ENCODE data around the gene ADAMTS16.

Gene ADAMTS16

DNA sequence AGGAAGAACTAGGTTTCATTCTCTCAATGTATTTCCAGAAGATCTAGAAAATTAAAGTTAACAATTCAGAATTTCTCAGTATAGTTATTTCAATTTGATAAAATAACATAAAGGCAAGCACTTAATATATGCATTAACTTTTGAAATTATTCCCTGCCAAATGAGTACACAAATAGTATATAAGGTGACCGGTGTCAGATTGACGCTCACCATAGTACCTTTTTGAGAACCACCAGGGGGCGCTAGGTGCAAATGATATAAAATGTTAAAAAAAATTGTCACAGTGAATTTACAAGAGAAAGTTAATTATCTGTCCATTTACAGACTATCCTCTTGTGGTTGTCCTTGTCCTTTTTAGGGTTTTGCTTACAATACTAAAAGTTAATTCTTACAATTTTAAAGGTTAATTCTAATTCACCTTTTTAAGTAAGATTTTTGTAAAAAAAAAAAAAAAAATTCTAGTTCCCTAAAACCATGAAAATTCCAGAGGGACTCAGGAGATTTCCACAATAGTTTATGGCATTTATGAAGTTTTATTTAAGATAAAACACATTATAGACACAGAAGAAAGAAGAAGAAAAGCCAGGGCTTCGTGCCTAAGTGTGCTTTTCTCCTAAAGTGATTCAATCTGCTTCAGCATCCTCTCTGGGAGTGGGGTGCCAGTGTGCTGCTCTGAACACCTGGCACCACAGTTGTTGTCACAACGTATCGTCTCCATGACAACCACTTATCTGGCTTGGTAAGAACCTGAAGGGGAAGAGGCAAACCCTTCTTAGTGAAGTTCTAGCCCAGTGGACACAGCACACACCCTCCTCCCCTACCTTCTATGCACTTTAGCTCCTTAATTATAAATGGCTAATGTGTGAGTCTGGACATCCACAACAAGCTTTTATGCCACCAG, 1.7 kb downstream of the ADAMTS16 start:
- DNase-seq (ENCODE audit: low read depth): peak; percentile 27

DNA sequence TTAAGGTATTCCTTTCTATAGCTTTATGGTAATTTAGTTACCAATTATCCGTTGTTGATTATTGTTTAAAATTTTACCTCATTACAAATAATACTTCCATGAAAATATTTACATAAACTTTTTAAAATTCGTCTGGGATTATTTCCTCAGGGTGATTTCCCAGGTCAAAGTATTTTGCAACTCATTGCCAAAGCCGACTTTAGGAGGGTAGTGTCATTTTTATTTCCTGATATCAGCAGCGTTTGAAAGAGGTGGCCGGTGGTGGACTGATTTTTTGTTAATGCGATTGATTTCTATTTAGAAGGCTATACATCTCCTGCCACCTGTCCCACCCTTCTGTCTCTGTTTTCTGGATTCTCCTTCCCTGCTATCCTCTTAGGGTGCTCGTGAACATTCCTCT, 4.3 kb downstream of the ADAMTS16 start:
- no peak for DNase-seq (ENCODE audit: low read depth)

DNA sequence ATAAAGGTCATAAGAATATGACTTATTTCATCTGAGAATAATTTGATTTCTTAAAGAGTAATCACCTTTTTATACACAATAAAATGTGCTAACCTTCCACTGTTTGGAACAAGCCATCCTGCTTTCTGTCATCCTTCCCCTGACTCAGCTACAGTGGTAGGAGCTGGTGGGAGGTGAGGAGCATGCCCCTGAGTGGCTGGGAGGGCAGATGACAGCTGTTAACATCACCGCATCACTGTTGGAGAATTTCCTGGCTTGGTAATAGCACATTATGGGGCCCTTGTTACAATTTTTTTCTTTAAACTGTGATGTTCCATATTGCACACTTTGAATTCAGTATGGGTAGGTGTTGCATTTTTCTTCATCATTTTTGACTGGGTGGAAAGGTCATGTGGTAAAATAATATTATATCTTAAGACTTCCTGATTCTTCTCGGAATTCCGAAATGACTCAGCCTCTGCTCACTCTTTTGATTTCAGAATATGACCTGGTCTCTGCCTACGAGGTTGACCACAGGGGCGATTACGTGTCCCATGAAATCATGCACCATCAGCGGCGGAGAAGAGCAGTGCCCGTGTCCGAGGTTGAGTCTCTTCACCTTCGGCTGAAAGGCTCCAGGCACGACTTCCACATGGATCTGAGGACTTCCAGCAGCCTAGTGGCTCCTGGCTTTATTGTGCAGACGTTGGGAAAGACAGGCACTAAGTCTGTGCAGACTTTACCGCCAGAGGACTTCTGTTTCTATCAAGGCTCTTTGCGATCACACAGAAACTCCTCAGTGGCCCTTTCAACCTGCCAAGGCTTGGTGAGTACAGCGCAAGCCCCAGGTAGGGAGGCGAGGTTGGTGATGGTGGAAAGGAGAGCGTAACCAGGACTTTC, 5.8 kb downstream of the ADAMTS16 start:
- no peak for DNase-seq (ENCODE audit: low read depth)

DNA sequence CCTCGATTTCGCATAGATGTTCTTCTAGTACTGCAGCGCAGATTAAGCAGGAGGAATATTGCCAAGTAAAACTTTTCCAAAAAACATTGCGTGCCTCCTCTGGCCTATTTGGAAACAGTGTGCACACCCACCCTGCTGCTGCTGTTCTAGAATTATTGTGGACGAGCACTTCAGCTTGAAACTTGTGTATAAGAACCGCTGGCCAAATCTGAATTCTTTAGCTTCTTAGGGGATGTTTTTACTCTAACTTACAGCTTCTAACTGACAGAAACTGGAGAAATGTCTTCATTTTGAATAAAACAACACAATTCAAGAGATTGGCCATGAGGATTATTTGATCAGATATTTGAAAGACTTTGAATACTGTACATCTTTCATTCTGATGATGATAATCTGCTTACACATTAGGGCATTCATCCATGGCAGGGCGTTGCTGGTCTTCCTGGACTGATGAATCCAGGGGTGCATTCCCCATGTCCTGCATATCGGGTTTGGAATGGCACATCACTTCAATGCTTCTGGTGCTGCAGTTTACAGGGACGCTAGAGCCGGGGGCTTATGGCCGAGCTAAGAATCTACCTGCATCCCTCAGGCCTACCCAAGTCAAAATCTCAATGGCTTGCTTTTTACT, 6.5 kb downstream of the ADAMTS16 start:
- no peak for DNase-seq (ENCODE audit: low read depth)

DNA sequence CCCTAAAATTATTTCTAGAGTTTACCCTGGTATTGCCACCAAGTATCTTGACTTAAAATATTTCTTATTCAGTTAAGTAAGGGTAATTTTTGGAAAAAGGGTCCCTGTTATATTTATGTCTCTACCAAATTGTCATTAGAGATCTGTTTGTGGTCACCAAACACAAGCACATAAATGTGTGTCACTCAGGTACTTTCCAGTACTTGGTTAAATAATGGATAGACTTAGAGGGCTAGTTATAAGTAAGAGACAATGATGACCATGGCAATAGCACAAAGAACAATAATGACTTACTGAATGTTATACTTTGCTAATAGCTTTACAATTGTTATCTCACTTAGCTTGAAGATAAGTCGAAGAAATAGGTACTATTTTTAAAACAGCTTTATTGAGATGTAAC, 9.0 kb downstream of the ADAMTS16 start:
- no peak for DNase-seq (ENCODE audit: low read depth)

DNA sequence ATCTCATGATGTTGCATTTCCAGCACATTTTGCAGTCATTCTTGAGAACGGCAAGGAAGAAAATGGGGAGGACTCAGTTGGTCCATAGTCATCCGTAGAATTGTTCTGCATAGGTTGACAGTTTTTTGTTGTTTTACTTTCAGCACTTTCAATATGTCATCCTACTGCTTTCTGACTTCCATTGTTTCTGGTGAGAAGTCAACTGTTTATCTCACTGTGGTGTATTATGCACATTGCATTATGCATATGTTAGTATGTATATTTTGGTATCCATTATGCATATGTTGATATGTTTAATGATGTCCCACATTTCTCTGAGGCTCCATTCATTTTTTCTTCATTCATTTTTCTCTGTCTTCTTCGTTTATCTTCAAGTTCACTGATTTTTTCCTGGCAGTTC, 10.5 kb downstream of the ADAMTS16 start:
- no peak for DNase-seq (ENCODE audit: low read depth)

DNA sequence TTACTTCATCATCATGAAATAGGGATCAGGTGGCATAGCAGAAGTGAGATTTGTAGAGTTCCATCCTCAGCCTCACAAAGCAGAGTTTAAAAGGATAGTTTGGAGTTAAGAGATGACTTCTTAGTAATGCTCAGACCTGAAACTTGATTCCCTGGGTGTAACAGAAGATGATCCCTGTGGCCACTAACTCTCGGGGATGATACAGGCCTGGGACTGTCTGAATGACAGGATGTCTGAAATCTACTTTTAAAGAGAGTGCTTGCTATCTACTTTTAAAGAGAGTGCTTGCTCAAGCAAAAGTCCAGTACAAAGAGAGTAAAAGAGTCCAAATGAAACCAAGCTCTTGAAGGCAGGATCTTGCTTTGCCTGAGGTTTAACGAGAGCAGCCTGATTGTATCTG, 14.6 kb downstream of the ADAMTS16 start:
- DNase-seq (ENCODE audit: low read depth): no peak

DNA sequence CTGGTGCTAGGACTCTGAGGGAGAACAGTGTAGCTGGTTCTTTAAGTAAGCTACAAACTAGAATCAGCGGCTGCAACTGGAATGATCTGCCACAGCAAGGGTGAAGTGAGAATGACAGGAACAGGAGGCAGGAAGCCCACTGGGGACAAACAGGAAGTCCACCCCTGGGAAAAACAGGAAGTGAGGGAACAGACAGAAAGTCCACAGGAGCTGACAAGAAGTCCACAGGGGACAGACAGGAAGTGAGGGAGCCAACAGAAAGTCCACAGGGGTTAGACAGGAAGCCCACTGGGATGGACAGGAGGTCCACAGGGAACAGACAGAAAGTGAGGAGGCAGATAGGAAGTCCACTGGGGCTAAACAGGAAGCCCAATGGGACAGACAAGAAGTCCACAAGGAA, 15.5 kb downstream of the ADAMTS16 start:
- no peak for DNase-seq (ENCODE audit: low read depth)

DNA sequence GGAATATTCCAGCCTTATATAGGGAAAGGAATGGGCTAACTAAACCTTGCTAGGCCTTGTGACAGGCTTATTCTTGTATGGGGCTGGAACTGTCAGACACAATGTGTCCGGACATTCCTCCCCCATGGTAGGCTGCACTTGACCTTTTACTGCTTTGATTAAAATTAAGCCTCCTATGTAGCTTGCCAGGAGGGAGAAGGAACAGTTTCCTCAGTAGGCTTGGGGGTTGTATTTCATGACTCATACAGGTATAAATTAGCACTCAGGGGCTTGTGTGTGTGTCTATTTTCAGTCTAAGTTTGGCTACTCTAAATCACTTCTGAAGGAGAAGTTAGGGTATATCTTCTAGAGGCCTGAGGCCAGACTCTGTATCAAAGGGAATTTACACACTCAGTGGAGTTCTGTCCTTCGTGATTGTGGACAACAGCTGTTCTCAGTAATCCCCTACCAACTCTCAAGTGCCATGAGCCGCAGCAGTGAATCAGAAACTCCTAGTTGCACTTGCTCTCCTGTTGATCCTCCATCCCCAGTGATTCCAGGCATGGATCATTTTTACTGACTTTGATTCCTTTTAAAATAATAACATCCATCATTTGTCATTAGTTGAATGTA, 16.4 kb downstream of the ADAMTS16 start:
- no peak for DNase-seq (ENCODE audit: low read depth)

DNA sequence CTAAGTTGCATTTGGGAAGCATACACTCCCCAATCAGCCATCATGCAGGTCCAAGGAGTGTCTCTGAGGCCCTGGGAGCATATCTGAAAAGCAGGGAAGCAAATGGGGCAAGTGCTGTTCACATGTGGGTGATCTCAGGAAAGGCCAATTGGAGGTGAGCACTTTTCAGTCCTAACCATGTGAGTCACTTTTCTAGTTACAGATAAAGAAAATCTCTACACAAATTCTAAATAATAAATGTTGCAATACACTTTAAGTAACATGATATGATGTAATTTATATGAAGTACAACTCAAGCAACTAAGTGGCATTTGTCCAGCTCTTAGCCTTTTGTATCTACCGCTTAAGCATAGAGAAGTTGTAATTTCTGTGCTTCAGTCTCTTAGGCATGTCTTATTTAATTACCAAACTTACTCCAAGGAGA, 18.4 kb downstream of the ADAMTS16 start:
- DNase-seq (ENCODE audit: low read depth): no peak

DNA sequence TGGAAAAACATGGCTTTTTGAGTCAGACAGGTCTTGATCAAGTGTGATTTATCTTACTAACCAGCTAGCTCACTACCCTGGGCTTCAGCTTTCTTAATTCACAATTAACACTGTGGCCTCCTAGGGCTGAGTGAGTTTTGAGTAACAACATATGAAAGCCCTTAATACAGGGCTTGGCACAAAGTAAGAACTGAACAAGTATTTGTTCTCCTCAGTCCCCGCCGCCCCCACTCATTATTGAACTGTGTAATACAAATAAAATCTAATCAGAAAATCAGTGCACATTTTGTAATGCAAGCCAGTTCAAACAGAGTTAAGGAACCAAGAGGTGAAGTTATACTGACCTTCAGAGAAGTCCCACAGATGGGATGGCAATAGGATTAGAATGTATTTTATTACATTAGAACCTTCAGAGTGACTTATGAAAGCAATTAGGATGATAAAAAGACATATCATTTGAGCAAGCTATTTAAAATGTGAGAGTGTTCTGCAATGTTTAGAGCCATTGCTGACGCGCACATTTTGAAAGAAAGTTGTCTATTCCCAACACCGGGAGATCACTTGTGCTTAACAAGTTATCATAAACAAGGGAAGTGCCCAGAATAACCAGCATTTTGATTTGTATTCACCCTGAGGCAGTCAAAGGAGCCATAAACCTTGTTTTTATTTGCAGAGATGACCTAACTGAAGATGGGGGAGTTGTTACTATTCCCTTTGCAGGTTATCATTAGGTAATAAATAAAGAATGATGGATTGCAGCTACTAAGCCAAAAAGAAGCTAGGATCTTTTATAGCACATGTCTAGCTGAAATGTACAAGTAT, 19.4 kb downstream of the ADAMTS16 start:
- DNase-seq (ENCODE audit: low read depth): no peak

DNA sequence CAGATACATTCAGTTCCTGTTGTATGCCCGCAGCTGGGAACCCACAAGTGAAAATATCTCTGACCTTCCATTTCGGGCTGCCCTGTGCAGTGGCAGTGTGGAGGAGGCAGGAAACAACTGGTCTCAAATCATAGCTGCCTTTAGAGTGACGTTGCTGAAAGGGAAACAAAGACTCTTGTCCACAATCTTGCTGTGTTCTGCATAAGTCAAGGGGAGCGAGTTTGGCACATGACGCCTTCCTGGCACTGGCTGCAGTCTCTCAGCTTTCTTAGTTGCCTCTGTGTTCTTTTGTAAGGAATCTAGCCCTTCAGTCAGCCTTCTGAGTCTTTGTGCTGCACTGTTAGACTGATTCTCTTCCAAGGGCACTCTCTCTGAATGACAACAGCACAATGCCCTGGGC, 24.0 kb downstream of the ADAMTS16 start:
- no peak for DNase-seq (ENCODE audit: low read depth)

DNA sequence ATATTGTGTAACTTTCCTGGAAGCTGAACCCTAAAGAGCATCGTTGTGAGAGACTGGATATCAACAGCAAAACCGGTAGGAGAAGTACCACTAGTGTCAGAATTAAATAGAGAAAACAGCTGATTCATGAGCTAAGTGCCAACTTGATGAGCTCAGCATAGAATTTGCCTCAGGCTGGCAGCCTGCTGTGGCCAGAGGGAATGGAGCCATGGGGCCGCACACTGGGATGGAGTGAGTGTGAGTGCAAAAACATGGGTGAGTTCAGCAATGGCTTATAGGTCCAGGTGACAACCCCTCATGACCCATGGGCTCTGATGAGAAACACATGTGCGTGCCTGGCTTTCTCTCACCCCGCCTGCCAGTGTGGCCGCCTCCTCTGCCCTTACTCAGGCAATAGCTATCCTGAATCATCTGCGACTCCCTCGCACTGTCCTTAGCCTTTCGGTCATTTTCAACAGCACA, 25.4 kb downstream of the ADAMTS16 start:
- no peak for DNase-seq (ENCODE audit: low read depth)

DNA sequence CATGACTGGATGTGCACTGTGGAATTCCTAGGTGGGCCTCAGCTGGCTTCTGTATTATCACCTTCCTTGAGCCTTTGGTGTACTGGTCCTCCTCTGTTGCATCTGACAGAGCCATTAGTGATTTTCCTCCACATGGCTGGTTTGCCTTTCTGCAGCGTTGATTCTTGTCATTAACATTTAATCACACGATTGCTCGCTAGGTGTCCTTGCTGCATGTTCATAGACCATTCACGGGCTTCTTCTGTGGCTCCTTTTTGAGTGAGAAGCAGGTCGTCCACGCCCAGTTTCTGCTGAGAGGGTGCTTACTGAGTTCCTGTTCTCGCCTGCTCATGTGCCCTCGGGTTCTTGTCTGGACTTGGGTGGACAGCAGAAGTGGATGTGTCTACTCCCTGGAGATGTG, 29.3 kb downstream of the ADAMTS16 start:
- no peak for DNase-seq (ENCODE audit: low read depth)

DNA sequence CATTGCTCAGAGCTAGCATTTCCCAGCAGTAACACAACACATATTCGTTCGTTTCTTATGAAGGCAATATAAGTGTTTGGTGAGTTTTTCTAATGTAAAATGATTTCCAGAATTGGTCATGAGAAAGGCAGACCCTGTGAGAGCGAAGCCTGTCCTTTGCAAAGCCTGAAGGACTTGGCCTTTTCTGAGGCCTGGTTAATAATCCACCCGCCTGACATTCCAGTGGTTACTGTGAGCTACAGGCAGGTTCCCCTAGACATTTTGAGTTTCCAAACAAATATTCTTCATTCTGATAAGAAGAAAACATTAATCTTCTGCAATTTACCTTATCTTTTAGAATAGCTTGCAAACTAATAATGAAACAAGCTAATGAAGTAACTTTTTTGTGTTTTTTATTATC, 38.0 kb downstream of the ADAMTS16 start:
- no peak for DNase-seq (ENCODE audit: low read depth)

DNA sequence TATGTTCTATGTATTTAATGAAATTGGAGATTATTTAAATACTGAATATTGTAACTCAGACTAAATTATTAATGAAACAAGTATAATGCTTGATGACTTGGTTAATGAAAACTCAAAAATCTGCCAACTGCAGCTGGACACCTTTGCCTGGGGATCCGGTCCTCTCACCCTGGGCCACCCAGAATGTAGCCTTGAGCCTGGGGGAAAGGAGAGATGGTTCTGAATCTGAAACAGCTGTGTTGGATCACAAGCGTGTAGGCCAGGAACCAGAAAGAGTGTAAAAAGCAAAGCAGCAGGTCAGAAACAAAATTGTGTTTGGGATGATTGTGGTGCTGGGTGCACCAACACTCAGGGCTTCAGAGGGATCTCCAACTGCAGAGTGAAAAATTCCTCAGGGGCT, 38.5 kb downstream of the ADAMTS16 start:
- no peak for DNase-seq (ENCODE audit: low read depth)

DNA sequence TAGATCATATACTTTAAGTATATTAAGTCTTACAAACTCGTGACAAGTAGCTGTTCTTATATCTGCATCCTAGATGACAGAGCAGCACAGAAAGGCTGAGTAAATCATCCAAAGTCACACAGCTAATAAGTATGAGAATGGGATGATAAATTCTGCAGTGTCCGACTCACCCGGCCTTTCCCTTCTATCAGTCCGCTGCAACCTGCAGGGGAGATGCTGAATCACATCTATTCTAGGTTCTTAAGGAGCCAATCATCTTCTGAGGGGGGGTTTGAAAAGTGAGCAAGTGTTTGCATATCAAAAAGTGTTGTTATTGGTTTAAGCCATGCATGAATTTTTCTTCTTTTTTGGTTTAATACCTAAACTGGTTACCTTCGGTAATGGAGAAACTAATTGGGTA, 38.9 kb downstream of the ADAMTS16 start:
- DNase-seq (ENCODE audit: low read depth): no peak

DNA sequence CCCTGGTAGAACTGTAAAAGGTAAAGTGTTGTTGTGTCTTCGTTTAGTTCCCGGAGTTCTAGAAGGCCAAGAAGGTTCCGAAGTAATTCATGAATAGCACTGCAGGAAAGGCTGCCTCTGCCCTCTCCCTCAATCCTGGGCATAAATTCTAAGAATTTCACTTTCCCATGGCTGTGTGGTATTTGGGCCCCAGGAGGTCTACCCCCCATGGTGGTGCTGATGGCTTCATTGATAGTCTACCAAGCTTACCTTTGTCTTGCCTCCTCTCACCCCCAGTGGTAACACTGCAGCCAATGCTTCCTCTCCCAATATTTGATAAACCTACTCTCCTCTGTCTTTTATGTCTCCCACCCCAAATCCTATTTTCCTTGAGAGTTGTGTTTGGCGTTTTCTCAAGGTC, 39.5 kb downstream of the ADAMTS16 start:
- no peak for DNase-seq (ENCODE audit: low read depth)

DNA sequence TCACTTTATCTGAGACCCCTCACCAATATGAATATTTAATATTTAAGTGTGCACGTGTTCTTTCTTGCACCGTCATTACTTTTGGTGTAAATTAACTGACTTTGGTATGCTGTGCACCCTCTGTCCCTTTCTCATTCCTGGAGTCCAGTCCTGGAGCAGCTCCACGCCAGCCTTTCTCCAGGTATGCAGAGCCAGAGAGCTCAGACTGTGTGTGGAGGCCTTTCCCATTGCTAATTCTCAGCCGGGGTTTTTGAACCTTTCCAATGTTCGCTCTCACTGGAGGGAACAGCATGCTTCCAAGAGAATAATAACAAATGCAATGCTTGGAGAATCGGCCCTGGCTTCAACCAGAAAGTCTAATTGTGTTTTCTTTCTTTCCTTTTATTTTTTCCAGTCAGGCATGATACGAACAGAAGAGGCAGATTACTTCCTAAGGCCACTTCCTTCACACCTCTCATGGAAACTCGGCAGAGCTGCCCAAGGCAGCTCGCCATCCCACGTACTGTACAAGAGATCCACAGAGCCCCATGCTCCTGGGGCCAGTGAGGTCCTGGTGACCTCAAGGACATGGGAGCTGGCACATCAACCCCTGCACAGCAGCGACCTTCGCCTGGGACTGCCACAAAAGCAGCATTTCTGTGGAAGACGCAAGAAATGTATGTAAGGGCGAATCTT, 41.7 kb downstream of the ADAMTS16 start:
- DNase-seq (ENCODE audit: low read depth): no peak

DNA sequence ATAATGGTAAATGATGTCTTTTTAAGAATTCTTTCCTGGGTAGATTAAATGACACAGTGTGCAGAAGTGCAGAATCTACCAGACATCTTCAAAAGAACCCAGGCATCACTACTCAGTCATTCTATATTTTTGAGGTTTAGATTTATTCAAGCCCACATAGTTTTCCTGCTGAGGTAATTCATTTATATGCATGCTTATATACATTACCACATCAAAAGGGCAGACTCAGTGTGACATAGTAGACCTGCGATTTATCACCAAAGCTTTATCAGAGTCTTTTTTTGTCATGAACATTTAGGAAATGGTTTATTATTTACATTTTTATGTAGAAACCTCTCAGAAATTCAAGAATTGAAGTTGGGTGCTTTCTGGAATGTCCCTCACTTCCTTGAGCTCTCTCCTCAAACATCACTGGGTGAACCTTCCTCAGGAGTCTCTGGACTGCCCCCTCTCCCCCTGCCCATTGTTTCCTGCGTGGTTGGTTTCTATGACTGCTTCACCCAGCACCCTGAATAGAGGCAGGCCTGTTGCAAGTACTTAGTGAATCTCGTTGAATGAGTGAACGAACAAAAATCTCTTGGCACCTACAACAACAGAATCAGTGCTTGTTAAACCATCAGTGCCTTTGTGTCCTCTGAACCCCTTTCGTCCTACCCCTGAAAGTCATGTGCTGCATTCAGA, 42.5 kb downstream of the ADAMTS16 start:
- DNase-seq (ENCODE audit: low read depth): no peak

All from stimulated activated CD8-positive, alpha-beta memory T cell treated with anti-CD3 and anti-CD28 coated beads, Interleukin-15, amount 100 ng/mL, for 1 hour (primary cell).